Measurements from ENCODE around the gene KLK3. TPM values are rescaled to one million over a fixed set of nuclear protein-coding genes. Genes with fewer than 3 reads are reported as not detected.

KLK3 gene
- total and polyA plus RNA-seq, 2 of the 8 experiments (the other 6 are each of a cell fraction or from before 2014, with no cell fraction given) = 0.08 TPM; not detected in 1

- H3K18ac ChIP-seq (ENCODE audit: extremely low read depth, low read length) = no peak overlapping the region
- H3K4ac ChIP-seq (replicated peaks; ENCODE audit: insufficient read length, low read depth, low read length) = no peak overlapping the region
- no peaks in the 10 kb centered on the region; a peak in 1 of 4 replicates for H3K9me3 ChIP-seq (ENCODE audit: insufficient read depth in 2 of 2, low read depth in 1 of 2, low read length in 1 of 2)
- peaks cover 0 to 2% of the 10 kb centered on the region in 2 experiments for H4K20me1 ChIP-seq (replicated peaks in 1 of 2; ENCODE audit: control insufficient read depth in 1 of 2, insufficient read depth in 2 of 2, low read length in 2 of 2)
- no peak overlapping the region; a peak in 1 of 7 replicates for H3K9ac ChIP-seq (replicated peaks in 1 of 4; ENCODE audit: extremely low read depth in 1 of 4, low read depth in 3 of 4, low read length in 3 of 4)
- no peaks in the 10 kb centered on the region for H3K79me1 ChIP-seq (ENCODE audit: low read depth, low read length)
- H2BK12ac ChIP-seq (ENCODE audit: low read depth, low read length) = 0 out of 2 replicates have a peak overlapping the region, but pooled peaks have one; percentile 14
- peaks cover 9 to 37% (median 32%) of the 10 kb centered on the region in 4 experiments for H3K27me3 ChIP-seq (replicated peaks in 1 of 4; ENCODE audit: control insufficient read depth in 3 of 4, extremely low read depth in 1 of 4, insufficient read depth in 3 of 4, low read length in 3 of 4)
- FAIRE-seq (no peak), DNase-seq (ENCODE audit: low read depth in 1 of 2, low spot score in 2 of 2) (no peak)
- H3K23ac ChIP-seq (ENCODE audit: insufficient read length) = no peak overlapping the region
- H3K23me2 ChIP-seq (ENCODE audit: low read depth, low read length) = peaks cover 20% of the 10 kb centered on the region
- no peaks in the 10 kb centered on the region for H3K36me3 ChIP-seq (ENCODE audit: control insufficient read depth in 2 of 4, insufficient read depth in 4 of 4, low read length in 3 of 4)
- H2BK20ac ChIP-seq (ENCODE audit: low read length) = no peak overlapping the region
- no peak overlapping the region for H2BK120ac ChIP-seq (replicated peaks; ENCODE audit: low read depth, low read length)
- no peak overlapping the region for H3K14ac ChIP-seq (ENCODE audit: insufficient read length)
- peak overlapping the region; percentile 40; the same call in 1 of the 2 replicates for H2BK15ac ChIP-seq (ENCODE audit: low read length)
- H4K91ac ChIP-seq (replicated peaks; ENCODE audit: insufficient read length, low read length) = no peak overlapping the region
- WGBS, 2 experiments (ENCODE audit: extremely low coverage in 1 of 2, insufficient coverage in 1 of 2, insufficient read length in 1 of 2, insufficient replicate concordance in 2 of 2, low coverage in 1 of 2, low lambda C conversion rate in 2 of 2, missing lambda C conversion rate in 1 of 2) = 75% methylated on average over 6 of the region's 7 CpGs; no CpG with 5 or more reads in 1 of the 2 experiments
- H2AFZ ChIP-seq (ENCODE audit: low read length) = no peak overlapping the region
- H3K56ac ChIP-seq (replicated peaks; ENCODE audit: insufficient read length, low read depth, low read length) = no peak overlapping the region
- H2AK5ac ChIP-seq (ENCODE audit: low read depth, low read length) = no peak overlapping the region
- ChIA-PET CTCF (ENCODE audit: partially characterized antibody) (no interaction called here), POLR2A (ENCODE audit: partially characterized antibody) (interaction anchor here (14.4 kb wide), 1 partner anchor 24 kb away, joined by 275 read pairs; no protein-coding TSS in a partner anchor)
- H2BK5ac ChIP-seq (ENCODE audit: low read depth, low read length) = no peak overlapping the region
- H3K79me2 ChIP-seq (ENCODE audit: control insufficient read depth in 1 of 2, insufficient read depth in 2 of 2, low read length in 2 of 2) = no peaks in the 10 kb centered on the region
- H3K4me2 ChIP-seq (ENCODE audit: insufficient read depth in 1 of 2, low read depth in 2 of 2, low read length in 2 of 2) = no peak overlapping the region
- no peak overlapping the region for H3K4me3 ChIP-seq (ENCODE audit: extremely low read depth in 1 of 4, insufficient read depth in 2 of 4, low read depth in 3 of 4, low read length in 4 of 4)
- no peak overlapping the region for H3K27ac ChIP-seq (ENCODE audit: low read depth, low read length)
- peaks cover 0 to 24% (median 19%) of the 10 kb centered on the region in 4 experiments; a peak in 6 of 7 replicates for H3K4me1 ChIP-seq (replicated peaks in 1 of 4; ENCODE audit: control insufficient read depth in 3 of 4, insufficient read depth in 4 of 4, low read length in 3 of 4)
- no peak overlapping the region for H4K8ac ChIP-seq (ENCODE audit: extremely low read depth, insufficient read depth, low read length)
- no peak overlapping the region for H4K5ac ChIP-seq (ENCODE audit: insufficient read length, low read depth, low read length)
- TF ChIP-seq CHD2 (IDR thresholded peaks at IDR 0.05; ENCODE audit: low read length) (no peak), CTBP2 (IDR thresholded peaks at IDR 0.05; ENCODE audit: borderline replicate concordance, insufficient read depth, insufficient read length, low read length) (no peak), TAF1 (IDR thresholded peaks at IDR 0.05; ENCODE audit: low read depth, low read length) (no peak), MAFK (IDR thresholded peaks at IDR 0.05; ENCODE audit: low read depth, low read length) (no peak), CREB1 (IDR thresholded peaks at IDR 0.05) (no peak), TBP (IDR thresholded peaks at IDR 0.05; ENCODE audit: low read depth, low read length) (no peak), KDM1A (IDR thresholded peaks at IDR 0.05; ENCODE audit: borderline replicate concordance, low read length) (no peak), BACH1 (IDR thresholded peaks at IDR 0.05; ENCODE audit: low read length) (no peak), YY1 (IDR thresholded peaks at IDR 0.05; ENCODE audit: low read depth, low read length) (no peak), KDM4A (IDR thresholded peaks at IDR 0.05; ENCODE audit: low read depth, low read length, severe bottlenecking) (no peak), USF2 (IDR thresholded peaks at IDR 0.05; ENCODE audit: low read length) (no peak), SP4 (IDR thresholded peaks at IDR 0.05; ENCODE audit: low read length) (no peak), MAX (IDR thresholded peaks at IDR 0.05) (no peak)
These were observed 32.0 kb upstream of the KLK3 start for GRCh38 chr19:50822661-50823208.

All from H1 (cell line).